IMR-90 (cell line): ENCODE results near the gene TEX22. TPM values are rescaled to one million over a fixed set of nuclear protein-coding genes. Genes with fewer than 3 reads are reported as not detected.

Experiments used
- ATAC-seq: fragments of 200-7000 bp; cut with Tn5 transposase; 2 replicates; pipeline ENCODE4 v1.9.1; 2020; ENCODE audit warnings: low read depth, mild to moderate bottlenecking, moderate library complexity
- BruUV-seq: library from RNA; stranded (reverse); fragments of 400-500 nt; replicated peaks from 2 replicates; lab custom pipeline; 2021; lab: Mats Ljungman, UMichigan
- CTCF ChIA-PET: fragments of 300-600 bp; formaldehyde crosslinking; extraction: SDS; loops from one replicate; lab custom pipeline; 2021; ENCODE audit warnings: antibody characterized with exemption; lab: Yijun Ruan, JAX
- POLR2A ChIA-PET: fragments of 300-600 bp; sonication (Branson Sonifier 250); formaldehyde crosslinking; loops from one replicate; lab custom pipeline; 2022; ENCODE audit warnings: antibody characterized with exemption; ENCODE audit not compliant: unreplicated experiment; lab: Charles Lee
- DNase-seq: peaks from one replicate; pipeline ENCODE4 v3.0.0; 2013
- H2AFZ ChIP-seq: replicated peaks from 2 replicates; pipeline ENCODE3; 2013; ENCODE audit warnings: low read length, mild to moderate bottlenecking; ENCODE audit not compliant: poor library complexity
- H2AK5ac ChIP-seq: 2 replicates; pipeline ENCODE4 v1.6.1; 2013; ENCODE audit warnings: low read depth, low read length, inconsistent platforms
- H2AK9ac ChIP-seq: replicated peaks from 2 replicates; pipeline ENCODE3; 2013; ENCODE audit warnings: mild to moderate bottlenecking, low read depth, low read length, moderate library complexity; ENCODE audit not compliant: poor library complexity
- H2BK120ac ChIP-seq: 2 replicates; pipeline ENCODE4 v1.6.1; 2013; ENCODE audit warnings: low read depth, low read length, inconsistent platforms
- H2BK15ac ChIP-seq: 3 replicates; pipeline ENCODE4 v1.6.1; 2013; ENCODE audit warnings: low read depth, low read length, inconsistent platforms
- H2BK20ac ChIP-seq: 2 replicates; pipeline ENCODE4 v1.6.1; 2013; ENCODE audit warnings: low read depth, mild to moderate bottlenecking, inconsistent platforms, low read length, moderate library complexity
- H2BK5ac ChIP-seq: 2 replicates; pipeline ENCODE4 v1.6.1; 2013; ENCODE audit warnings: mild to moderate bottlenecking, low read depth, low read length, inconsistent platforms; ENCODE audit not compliant: poor library complexity, severe bottlenecking
- H3K14ac ChIP-seq: replicated peaks from 2 replicates; pipeline ENCODE4 v1.6.1; 2013; ENCODE audit warnings: low read depth, low read length, inconsistent platforms
- H3K18ac ChIP-seq: 2 replicates; pipeline ENCODE4 v1.6.1; 2013; ENCODE audit warnings: low read depth, low read length, control low read depth
- H3K23ac ChIP-seq: 2 replicates; pipeline ENCODE4 v1.6.1; 2013; ENCODE audit warnings: low read depth, low read length, inconsistent platforms
- H3K27ac ChIP-seq: 2 replicates; pipeline ENCODE4 v1.5.1; 2013; ENCODE audit warnings: mild to moderate bottlenecking, control low read depth, low read length; ENCODE audit not compliant: insufficient read depth
- H3K27me3 ChIP-seq: 2 replicates; pipeline ENCODE4 v1.6.1; 2013; ENCODE audit warnings: low read length; ENCODE audit not compliant: control insufficient read depth, insufficient read depth
- H3K36me3 ChIP-seq: 2 replicates; pipeline ENCODE4 v1.6.1; 2013; ENCODE audit warnings: low read length, mixed read lengths; ENCODE audit not compliant: control insufficient read depth, insufficient read depth
- H3K4ac ChIP-seq: 2 replicates; pipeline ENCODE4 v1.6.1; 2013; ENCODE audit warnings: low read depth, low read length, inconsistent platforms
- H3K4me1 ChIP-seq: 2 replicates; pipeline ENCODE4 v1.6.1; 2013; ENCODE audit warnings: low read length, mixed read lengths; ENCODE audit not compliant: control insufficient read depth, insufficient read depth
- H3K4me2 ChIP-seq: 2 replicates; pipeline ENCODE4 v1.6.1; 2013; ENCODE audit warnings: low read depth, mild to moderate bottlenecking, control low read depth, low read length, moderate library complexity
- H3K4me3 ChIP-seq: 2 replicates; pipeline ENCODE4 v1.5.1; 2013; ENCODE audit warnings: low read depth, mild to moderate bottlenecking, control low read depth, low read length, moderate library complexity; ENCODE audit not compliant: insufficient read depth
- H3K56ac ChIP-seq: 2 replicates; pipeline ENCODE4 v1.6.1; 2013; ENCODE audit warnings: low read length, inconsistent platforms; ENCODE audit not compliant: insufficient read depth; ENCODE audit errors: extremely low read depth
- H3K79me1 ChIP-seq, 2 experiments: 2 replicates each; pipeline ENCODE4 v1.6.1; 2013; ENCODE audit warnings: low read length in 2 of 2, inconsistent platforms in 1 of 2, low read depth in 1 of 2
- H3K9ac ChIP-seq: 2 replicates; pipeline ENCODE4 v1.6.1; 2013; ENCODE audit warnings: low read depth, low read length, control low read depth
- H3K9me1 ChIP-seq: 2 replicates; pipeline ENCODE4 v1.6.1; 2013; ENCODE audit warnings: low read length, inconsistent platforms; ENCODE audit not compliant: insufficient read depth
- H3K9me3 ChIP-seq: 2 replicates; pipeline ENCODE4 v1.6.1; 2013; ENCODE audit warnings: low read length; ENCODE audit not compliant: control insufficient read depth, insufficient read depth
- H4K20me1 ChIP-seq: 2 replicates; pipeline ENCODE4 v1.6.1; 2013; ENCODE audit warnings: low read length, inconsistent platforms; ENCODE audit not compliant: insufficient read depth
- H4K5ac ChIP-seq: 2 replicates; pipeline ENCODE4 v1.6.1; 2013; ENCODE audit warnings: mild to moderate bottlenecking, low read depth, low read length, control low read depth
- H4K8ac ChIP-seq, 2 experiments: 2 replicates each; pipeline ENCODE4 v1.6.1; 2013; ENCODE audit warnings: low read depth in 2 of 2, low read length in 2 of 2, control low read depth in 1 of 2, inconsistent platforms in 1 of 2
- H4K91ac ChIP-seq: 2 replicates; pipeline ENCODE4 v1.6.1; 2013; ENCODE audit warnings: low read depth, low read length, inconsistent platforms; ENCODE audit not compliant: insufficient read depth
- BHLHE40 ChIP-seq: fragments of 150-350 bp; IDR thresholded peaks from 2 replicates; pipeline ENCODE4 v1.6.1; 2016; ENCODE audit warnings: mild to moderate bottlenecking, low read depth, low read length
- FOS ChIP-seq: fragments of 150-350 bp; IDR thresholded peaks from 2 replicates; pipeline ENCODE4 v1.6.1; 2016; ENCODE audit warnings: low read depth, low read length
- NFE2L2 ChIP-seq: fragments of 150-350 bp; IDR thresholded peaks from 2 replicates; pipeline ENCODE4 v1.6.1; 2016; ENCODE audit warnings: low read depth, mild to moderate bottlenecking, low read length
- RCOR1 ChIP-seq: IDR thresholded peaks from 2 replicates; pipeline ENCODE4 v1.6.1; 2012; ENCODE audit warnings: mild to moderate bottlenecking, low read length, improper control_type of control experiment; ENCODE audit not compliant: insufficient replicate concordance
- WGBS, 2 experiments: methylation state at CpG; one replicate each; pipeline versions ENCODE4 v1.1.5 to v1.1.7; 2013; ENCODE audit warnings: missing lambda C conversion rate in 2 of 2; ENCODE audit not compliant: insufficient read length in 1 of 2; ENCODE audit errors: extremely low coverage in 2 of 2; 5-methylcytosine and 5-hydroxymethylcytosine counted together
- dilution Hi-C: fragments of 300-500 bp; cut with HindIII; formaldehyde crosslinking; loops from one replicate; pipeline ENCODE4 v1.14.3; 2018; ENCODE audit warnings: low sequenced_read_pairs; ENCODE audit not compliant: unreplicated experiment
- in situ Hi-C: fragments of 300-500 bp; cut with MboI; formaldehyde crosslinking; loops from 3 replicates; pipeline ENCODE4 v1.14.3; 2019; ENCODE audit warnings: low sequenced_read_pairs, inconsistent platforms, mixed read lengths
- intact Hi-C: fragments of 100-400 bp; cut with micrococcal nuclease; formaldehyde crosslinking; loops from 2 replicates; pipeline ENCODE4 v1.10.0; 2022
- polyA plus RNA-seq, 3 experiments: library from polyadenylated mRNA; depleted of rRNA; stranded (reverse); fragments of >200 nt; gene quantifications; 2 replicates each; pipeline ENCODE4 v1.2.3, GENCODE V29; 2012; ENCODE audit warnings: low replicate concordance in 1 of 3
- total RNA-seq: library from RNA; depleted of rRNA; stranded (reverse); fragments of >200 nt; gene quantifications from 2 replicates; pipeline ENCODE4 v1.2.3, GENCODE V29; 2012

The TEX22 gene
- total and polyA plus RNA-seq, 2 of the 4 experiments (the other 2 are of a cell fraction), result 0.10 to 0.18 TPM

DNA sequence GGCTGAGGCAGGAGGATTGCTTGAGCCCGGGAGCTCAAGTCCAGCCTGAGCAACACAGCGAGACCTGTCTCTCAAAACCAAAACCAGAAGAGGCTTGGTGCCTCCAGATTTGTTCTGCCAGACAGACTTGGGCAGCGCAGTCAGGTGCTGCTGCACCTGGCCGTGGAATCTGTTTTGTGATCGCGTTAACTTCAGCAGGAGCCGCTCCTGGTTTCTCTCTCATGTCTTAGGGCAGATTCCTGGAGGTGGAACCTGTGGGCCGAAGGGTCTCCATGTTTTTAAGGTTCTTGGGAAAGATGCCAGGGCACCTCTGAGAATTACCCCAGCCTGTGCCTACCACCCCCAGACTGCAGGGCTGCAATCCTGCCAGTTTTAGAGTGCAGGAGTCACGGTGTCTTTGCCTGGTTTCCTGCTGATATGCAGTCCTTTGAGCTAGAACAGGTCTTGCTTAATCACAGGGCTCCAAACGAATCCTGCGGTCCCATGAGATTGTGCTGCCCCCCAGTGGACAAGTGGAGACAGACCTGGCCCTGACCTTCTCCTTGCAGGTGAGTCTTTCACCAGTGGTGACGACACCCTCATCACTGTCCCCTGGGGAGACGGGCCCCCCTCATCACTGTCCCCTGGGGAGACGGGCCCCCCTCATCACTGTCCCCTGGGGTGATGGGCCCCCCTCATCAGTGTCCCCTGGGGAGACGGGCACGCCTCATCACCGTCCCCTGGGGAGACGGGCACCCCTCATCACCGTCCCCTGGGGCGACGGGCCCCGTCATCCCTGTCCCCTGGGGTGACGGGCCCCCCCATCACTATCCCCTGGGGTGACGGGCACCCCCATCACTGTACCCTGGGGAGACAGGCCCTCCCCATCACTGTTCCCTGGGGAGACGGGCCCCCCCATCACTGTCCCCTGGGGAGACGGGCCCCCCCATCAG is 46.2 kb upstream of the TEX22 start (continued):
- TF ChIP-seq NFE2L2, result no peak
- no peak for TF ChIP-seq BHLHE40
- no peak for TF ChIP-seq FOS

DNA sequence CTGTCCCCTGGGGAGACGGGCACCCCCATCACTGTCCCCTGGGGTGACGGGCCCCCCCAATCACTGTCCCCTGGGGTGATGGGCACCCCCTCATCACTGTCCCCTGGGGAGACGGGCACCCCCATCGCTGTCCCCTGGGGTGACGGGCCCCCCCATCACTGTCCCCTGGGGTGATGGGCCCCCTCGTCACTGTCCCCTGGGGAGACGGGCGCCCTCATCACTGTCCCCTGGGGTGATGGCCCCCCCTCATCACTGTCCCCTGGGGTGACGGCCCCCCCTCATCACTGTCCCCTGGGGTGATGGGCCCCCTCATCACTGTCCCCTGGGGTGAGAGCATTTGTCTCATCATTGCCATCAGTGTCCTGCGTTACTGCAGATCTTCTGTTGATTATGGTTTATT is 45.2 kb upstream of the TEX22 start:
- Histone ChIP-seq H2BK5ac (no peak overlapping the region), H3K9ac (no peak overlapping the region), H2BK20ac (no peak overlapping the region), H4K91ac (no peak overlapping the region), H3K4me3 (no peak overlapping the region), H2AK5ac (no peak overlapping the region), H3K9me1 (no peaks in the 10 kb centered on the region), H4K5ac (no peak overlapping the region), H2BK15ac (no peak overlapping the region), H3K9me3 (no peaks in the 10 kb centered on the region), H3K14ac (no peak overlapping the region), H4K20me1 (no peaks in the 10 kb centered on the region; the same call in 1 of the 2 replicates), H2BK120ac (no peak overlapping the region), H3K36me3 (peaks cover 4% of the 10 kb centered on the region), H3K79me1 (0 out of 4 replicates have a peak, but pooled peaks cover 0 to 6% of the 10 kb centered on the region in 2 experiments), H3K4me1 (peaks cover 2% of the 10 kb centered on the region; the same call in 1 of the 2 replicates), H2AFZ (no peak overlapping the region), H3K4ac (no peak overlapping the region), H4K8ac (no peak overlapping the region), H3K27ac (no peak overlapping the region), H3K23ac (no peak overlapping the region), H3K27me3 (no peaks in the 10 kb centered on the region), H3K18ac (no peak overlapping the region), H3K4me2 (no peak overlapping the region), H3K56ac (no peak overlapping the region), H2AK9ac (no peak overlapping the region)
- TF ChIP-seq RCOR1, result no peak
- dilution Hi-C loops (no loop called here), intact Hi-C loops (loop anchor here (5.0 kb wide), 1 partner anchor 71 kb away; no protein-coding TSS in a partner anchor), in situ Hi-C loops (loop anchor here (10.0 kb wide), 1 partner anchor 258 kb away; no protein-coding TSS in a partner anchor)
- no TSS peak for BruUV-seq
- DNase-seq (no peak), ATAC-seq (no peak)
- POLR2A ChIA-PET, result no interaction called here
- CTCF ChIA-PET, result no interaction called here
- WGBS, 2 experiments, result no CpG with 5 or more reads among the region's 10 CpGs
